ENCODE results near the gene PKP4. TPM values are rescaled to one million over a fixed set of nuclear protein-coding genes. Genes with fewer than 3 reads are reported as not detected.

Gene PKP4
- total and polyA plus RNA-seq, 2 of the 8 experiments (the other 6 are each of a cell fraction or from before 2014, with no cell fraction given): 48.2 to 88.0 TPM

- no peak overlapping the region for H4K8ac ChIP-seq (ENCODE audit: extremely low read depth, insufficient read depth, low read length)
- H2BK5ac ChIP-seq (ENCODE audit: low read depth, low read length): no peak overlapping the region
- H3K23ac ChIP-seq (ENCODE audit: insufficient read length): no peak overlapping the region
- no peak overlapping the region for H2AFZ ChIP-seq (ENCODE audit: low read length)
- H3K9me3 ChIP-seq (ENCODE audit: insufficient read depth in 2 of 2, low read depth in 1 of 2, low read length in 1 of 2): no peaks in the 10 kb centered on the region
- no peaks in the 10 kb centered on the region for H3K23me2 ChIP-seq (ENCODE audit: low read depth, low read length)
- no peaks in the 10 kb centered on the region for H3K4me1 ChIP-seq (replicated peaks in 1 of 4; ENCODE audit: control insufficient read depth in 3 of 4, insufficient read depth in 4 of 4, low read length in 3 of 4)
- H4K5ac ChIP-seq (ENCODE audit: insufficient read length, low read depth, low read length): no peak overlapping the region
- H3K4me3 ChIP-seq (ENCODE audit: extremely low read depth in 1 of 4, insufficient read depth in 2 of 4, low read depth in 3 of 4, low read length in 4 of 4): no peak overlapping the region
- POLR2A ChIA-PET (ENCODE audit: partially characterized antibody): no interaction called here
- H2AK5ac ChIP-seq (ENCODE audit: low read depth, low read length): no peak overlapping the region
- no peak overlapping the region for H3K56ac ChIP-seq (replicated peaks; ENCODE audit: insufficient read length, low read depth, low read length)
- no peak overlapping the region for H2BK15ac ChIP-seq (ENCODE audit: low read length)
- H3K36me3 ChIP-seq (ENCODE audit: control insufficient read depth in 2 of 4, insufficient read depth in 4 of 4, low read length in 3 of 4): peaks cover 4 to 48% (median 8%) of the 10 kb centered on the region in 4 experiments; a peak in 7 of 8 replicates
- FAIRE-seq (no peak), DNase-seq (ENCODE audit: low read depth in 1 of 2, low spot score in 2 of 2) (no peak)
- no peak overlapping the region for H2BK20ac ChIP-seq (ENCODE audit: low read length)
- H2BK120ac ChIP-seq (replicated peaks; ENCODE audit: low read depth, low read length): no peak overlapping the region
- no peak overlapping the region for H3K4me2 ChIP-seq (ENCODE audit: insufficient read depth in 1 of 2, low read depth in 2 of 2, low read length in 2 of 2)
- H4K91ac ChIP-seq (replicated peaks; ENCODE audit: insufficient read length, low read length): no peak overlapping the region
- no peak overlapping the region for H3K4ac ChIP-seq (replicated peaks; ENCODE audit: insufficient read length, low read depth, low read length)
- peak overlapping the region in 1 of 4 experiments; percentile 15; a peak in 1 of 7 replicates for H3K9ac ChIP-seq (replicated peaks in 1 of 4; ENCODE audit: extremely low read depth in 1 of 4, low read depth in 3 of 4, low read length in 3 of 4)
- no peaks in the 10 kb centered on the region for H3K79me2 ChIP-seq (ENCODE audit: control insufficient read depth in 1 of 2, insufficient read depth in 2 of 2, low read length in 2 of 2)
- 88% methylated on average over 5 of the region's 5 CpGs; no CpG with 5 or more reads in 1 of the 2 experiments for WGBS, 2 experiments (ENCODE audit: extremely low coverage in 1 of 2, insufficient coverage in 1 of 2, insufficient read length in 1 of 2, insufficient replicate concordance in 2 of 2, low coverage in 1 of 2, low lambda C conversion rate in 2 of 2, missing lambda C conversion rate in 1 of 2)
- no peak overlapping the region for H3K27ac ChIP-seq (ENCODE audit: low read depth, low read length)
- no peaks in the 10 kb centered on the region for H3K79me1 ChIP-seq (ENCODE audit: low read depth, low read length)
- no peaks in the 10 kb centered on the region for H3K27me3 ChIP-seq (replicated peaks in 1 of 4; ENCODE audit: control insufficient read depth in 3 of 4, extremely low read depth in 1 of 4, insufficient read depth in 3 of 4, low read length in 3 of 4)
- no peak overlapping the region for H2BK12ac ChIP-seq (ENCODE audit: low read depth, low read length)
- CTCF ChIA-PET (ENCODE audit: partially characterized antibody): interaction anchor here (0.9 to 1.9 kb wide), 2 partner anchors 119 to 610 kb away, joined by 3 to 6 read pairs; no protein-coding TSS in a partner anchor
- H3K18ac ChIP-seq (ENCODE audit: extremely low read depth, low read length): no peak overlapping the region
- H3K14ac ChIP-seq (ENCODE audit: insufficient read length): no peak overlapping the region
- no peaks in the 10 kb centered on the region for H4K20me1 ChIP-seq (replicated peaks in 1 of 2; ENCODE audit: control insufficient read depth in 1 of 2, insufficient read depth in 2 of 2, low read length in 2 of 2)
- TF ChIP-seq CBX8 (IDR thresholded peaks at IDR 0.05; ENCODE audit: borderline replicate concordance, low read depth, low read length): no peak
- no peak for TF ChIP-seq NANOG (IDR thresholded peaks at IDR 0.05; ENCODE audit: insufficient read depth, low read depth, low read length, poor library complexity, severe bottlenecking)
- TF ChIP-seq MAFK (IDR thresholded peaks at IDR 0.05; ENCODE audit: low read depth, low read length): no peak
- TF ChIP-seq TAF7 (optimal IDR thresholded peaks at IDR 0.05; ENCODE audit: borderline replicate concordance, low read depth, low read length): no peak
- TF ChIP-seq SIRT6 (IDR thresholded peaks at IDR 0.05; ENCODE audit: low read length): no peak
- TF ChIP-seq PHF8 (conservative IDR thresholded peaks at IDR 0.05; ENCODE audit: low read depth, low read length): no peak
- no peak for TF ChIP-seq CTBP2 (IDR thresholded peaks at IDR 0.05; ENCODE audit: borderline replicate concordance, insufficient read depth, insufficient read length, low read length)
- no peak for TF ChIP-seq JUND (IDR thresholded peaks at IDR 0.05; ENCODE audit: low read length)
- no peak for TF ChIP-seq TCF12 (IDR thresholded peaks at IDR 0.05; ENCODE audit: low read depth, low read length)
- TF ChIP-seq KDM4A (IDR thresholded peaks at IDR 0.05; ENCODE audit: low read depth, low read length, severe bottlenecking): no peak
- no peak for TF ChIP-seq GTF2F1 (IDR thresholded peaks at IDR 0.05; ENCODE audit: borderline replicate concordance, low read depth, low read length)
- no peak for TF ChIP-seq SAP30 (IDR thresholded peaks at IDR 0.05; ENCODE audit: insufficient read depth, insufficient replicate concordance, low read length)
- no peak for TF ChIP-seq SUZ12 (IDR thresholded peaks at IDR 0.05; ENCODE audit: low read length)
- TF ChIP-seq FOSL1 (IDR thresholded peaks at IDR 0.05; ENCODE audit: insufficient read depth, low read depth, low read length): no peak
Observed at GRCh38 chr2:158634627-158635026, 177.9 kb downstream of the PKP4 start.
